CD4-positive, alpha-beta T cell treated with Interferon gamma for 1 hour (primary cell): ENCODE measurements around the gene CAMLG.

Experiments used
- DNase-seq: peaks from one replicate; pipeline ENCODE4 v3.0.0-alpha.2; 2020

The CAMLG gene

GRCh38 chr5:134784241-134784920, 46.0 kb downstream of the CAMLG start:
- no peak for DNase-seq

DNA sequence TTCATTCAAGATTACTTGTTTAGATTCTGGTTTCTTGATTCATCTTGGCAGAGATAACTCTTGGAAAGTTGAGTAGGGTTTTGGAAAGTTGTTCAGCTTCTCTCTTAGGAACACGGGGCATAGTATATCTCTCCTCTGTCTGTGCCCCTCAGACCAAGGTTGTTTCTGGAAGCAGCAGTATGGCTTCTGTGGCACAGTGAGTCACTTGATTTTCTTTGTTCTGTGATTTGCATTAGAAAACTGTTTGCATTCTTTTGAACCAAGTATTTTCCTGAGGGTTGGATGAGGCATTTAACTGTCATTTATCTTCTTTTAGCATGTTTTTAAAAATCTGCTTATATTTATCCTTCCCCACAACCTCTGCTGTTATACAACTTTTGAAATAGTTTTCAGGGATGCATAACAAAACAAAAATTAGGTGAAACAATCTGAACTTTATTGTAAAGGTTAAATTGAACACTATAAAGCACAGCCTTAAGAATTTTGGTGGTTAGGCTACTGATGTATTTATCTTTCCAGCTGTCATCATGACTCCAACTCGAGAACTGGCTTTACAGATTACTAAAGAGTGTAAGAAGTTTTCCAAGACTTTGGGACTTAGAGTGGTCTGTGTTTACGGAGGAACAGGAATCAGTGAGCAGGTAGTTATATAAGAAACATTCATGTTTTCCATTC, 46.7 kb downstream of the CAMLG start:
- DNase-seq, result no peak

DNA sequence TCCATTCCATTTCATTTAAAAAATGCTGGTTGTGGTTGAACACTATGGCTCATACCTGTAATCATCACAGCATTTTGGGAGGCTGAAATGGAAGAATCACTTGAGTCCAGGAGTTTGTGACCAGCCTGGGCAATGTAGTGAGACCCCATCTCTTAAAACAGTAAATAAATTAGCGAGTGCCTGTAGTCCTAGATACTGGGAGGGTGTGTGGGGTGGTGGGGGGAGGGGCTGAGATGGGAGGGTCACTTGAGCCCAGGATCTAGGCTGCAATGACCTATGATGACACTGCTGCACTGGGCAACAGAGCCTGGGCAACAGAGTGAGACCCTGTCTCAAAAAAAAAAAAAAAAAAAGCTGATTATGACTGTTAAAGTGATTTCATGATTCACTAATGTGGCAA, 49.3 kb downstream of the CAMLG start:
- DNase-seq, result no peak

- no peak for DNase-seq
Observed at GRCh38 chr5:134791580-134791979, 53.2 kb downstream of the CAMLG start.

- DNase-seq, result no peak
Observed at GRCh38 chr5:134792286-134792685, 53.9 kb downstream of the CAMLG start.

GRCh38 chr5:134793111-134793510, 54.8 kb downstream of the CAMLG start:
- DNase-seq, result no peak

GRCh38 chr5:134794082-134794481, 55.7 kb downstream of the CAMLG start:
- DNase-seq, result no peak

DNA sequence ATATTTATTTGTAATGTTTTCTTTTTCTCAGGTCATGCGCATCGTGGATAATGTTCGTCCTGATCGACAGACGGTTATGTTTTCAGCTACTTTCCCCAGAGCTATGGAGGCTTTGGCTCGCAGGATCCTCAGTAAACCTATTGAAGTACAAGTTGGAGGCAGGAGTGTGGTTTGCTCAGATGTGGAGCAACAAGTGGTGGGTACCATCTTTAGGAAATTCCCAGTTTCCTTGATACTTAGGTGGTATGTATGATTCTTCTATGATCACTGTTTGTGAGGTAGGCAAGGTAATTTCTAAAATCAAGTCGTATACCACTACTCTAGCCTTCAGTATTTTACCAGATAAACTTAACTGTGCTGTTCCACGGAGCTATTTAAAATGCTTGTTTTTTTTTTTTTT, 56.5 kb downstream of the CAMLG start:
- no peak for DNase-seq

DNA sequence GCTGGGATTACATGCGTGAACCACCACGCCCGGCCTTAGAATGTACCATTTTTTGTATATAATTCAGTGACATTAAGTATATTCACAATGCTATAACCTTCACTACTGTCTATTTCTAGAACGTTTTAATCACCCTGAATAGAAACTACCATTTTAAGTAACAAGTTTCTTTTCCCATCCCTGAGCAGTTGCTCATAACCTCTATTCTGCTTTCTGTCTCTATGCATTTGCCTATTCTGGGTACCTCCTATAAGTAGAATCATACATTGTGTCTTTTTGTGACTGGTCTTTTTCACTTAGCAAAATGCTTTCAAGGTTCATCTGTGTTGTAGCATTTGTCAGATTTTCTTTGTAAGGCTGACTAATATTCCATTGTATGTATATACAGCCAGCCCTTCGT, 60.1 kb downstream of the CAMLG start:
- DNase-seq, result no peak
